Thymus (tissue), 11 donors: ENCODE results near the gene PAPSS1. TPM values are rescaled to one million over a fixed set of nuclear protein-coding genes. Genes with fewer than 3 reads are reported as not detected.
"Not testable (repeated sequence)": the region's sequence is repeated elsewhere in the genome, so short reads cannot be mapped to it uniquely, and the experiment has no call there.

ENCODE experiments used
- DNase-seq, 9 donors: peaks; one replicate each; pipeline ENCODE4 v3.0.0-alpha.2; 2013; ENCODE audit warnings: low spot score in 9 of 9, low read depth in 6 of 9, missing footprints in 1 of 9
- H3K27ac ChIP-seq, 2 donors: one replicate each; pipeline ENCODE4 v1.5.1; 2013; ENCODE audit warnings: control low read depth in 1 of 2, low read depth in 1 of 2, low read length in 1 of 2, mild to moderate bottlenecking in 1 of 2, moderate library complexity in 1 of 2
- H3K27me3 ChIP-seq, 2 donors: one replicate each; pipeline ENCODE4 v1.5.1; 2013; ENCODE audit warnings: low read length in 1 of 2; ENCODE audit not compliant: control insufficient read depth in 2 of 2, insufficient read depth in 1 of 2
- H3K36me3 ChIP-seq, 2 donors: one replicate each; pipeline ENCODE4 v1.5.1; 2013; ENCODE audit warnings: low read length in 1 of 2, mild to moderate bottlenecking in 1 of 2, moderate library complexity in 1 of 2; ENCODE audit not compliant: control insufficient read depth in 2 of 2, insufficient read depth in 2 of 2
- H3K4me1 ChIP-seq, 2 donors: one replicate each; pipeline ENCODE4 v1.5.1; 2013; ENCODE audit warnings: low read length in 2 of 2; ENCODE audit not compliant: control insufficient read depth in 2 of 2, insufficient read depth in 2 of 2
- H3K4me3 ChIP-seq, 2 donors: one replicate each; pipeline ENCODE4 v1.5.1; 2013; ENCODE audit warnings: low read length in 2 of 2, control low read depth in 1 of 2, mild to moderate bottlenecking in 1 of 2
- H3K9me3 ChIP-seq, 2 donors: one replicate each; pipeline ENCODE4 v1.5.1; 2013; ENCODE audit warnings: low read length in 1 of 2, mild to moderate bottlenecking in 1 of 2; ENCODE audit not compliant: control insufficient read depth in 2 of 2, insufficient read depth in 1 of 2
- WGBS: extraction: QIAGEN DNeasy Blood & Tissue Kit; methylation state at CpG from one replicate; pipeline ENCODE4 v1.1.7; 2013; 5-methylcytosine and 5-hydroxymethylcytosine counted together
- polyA plus RNA-seq: library from polyadenylated mRNA; stranded (reverse); fragments of 200-250 nt; gene quantifications from one replicate; pipeline ENCODE4 v1.2.3, GENCODE V29; 2013
- total RNA-seq: library from RNA; stranded (reverse); fragments of 120-200 nt; gene quantifications from one replicate; pipeline ENCODE4 v1.2.4, GENCODE V29; 2013
- donor health status: healthy.

The PAPSS1 gene
- total and polyA plus RNA-seq, 2 donors: 35.2 to 39.0 TPM

- H3K4me3 ChIP-seq: no peak overlapping the region
- 92% methylated on average over 3 of the region's 3 CpGs for WGBS
Measured at GRCh38 chr4:107736037-107736436, 16.0 kb upstream of the PAPSS1 start.

GRCh38 chr4:107734120-107734519, 14.1 kb upstream of the PAPSS1 start:
- WGBS: 84% methylated on average over 3 of the region's 3 CpGs
- no peak overlapping the region for H3K27ac ChIP-seq
- no peaks in the 10 kb centered on the region for H3K27me3 ChIP-seq
- H3K36me3 ChIP-seq: no peaks in the 10 kb centered on the region
- no peaks in the 10 kb centered on the region for H3K4me1 ChIP-seq
- H3K9me3 ChIP-seq: no peaks in the 10 kb centered on the region
- no peak for DNase-seq
- no peak overlapping the region for H3K4me3 ChIP-seq

More at GRCh38 chr4:107736037-107736436, 16.0 kb upstream of the PAPSS1 start:
- Histone ChIP-seq H3K27me3 (no peaks in the 10 kb centered on the region), H3K9me3 (no peaks in the 10 kb centered on the region), H3K36me3 (no peaks in the 10 kb centered on the region), H3K4me1 (no peaks in the 10 kb centered on the region), H3K27ac (no peak overlapping the region)
- DNase-seq: no peak

DNA sequence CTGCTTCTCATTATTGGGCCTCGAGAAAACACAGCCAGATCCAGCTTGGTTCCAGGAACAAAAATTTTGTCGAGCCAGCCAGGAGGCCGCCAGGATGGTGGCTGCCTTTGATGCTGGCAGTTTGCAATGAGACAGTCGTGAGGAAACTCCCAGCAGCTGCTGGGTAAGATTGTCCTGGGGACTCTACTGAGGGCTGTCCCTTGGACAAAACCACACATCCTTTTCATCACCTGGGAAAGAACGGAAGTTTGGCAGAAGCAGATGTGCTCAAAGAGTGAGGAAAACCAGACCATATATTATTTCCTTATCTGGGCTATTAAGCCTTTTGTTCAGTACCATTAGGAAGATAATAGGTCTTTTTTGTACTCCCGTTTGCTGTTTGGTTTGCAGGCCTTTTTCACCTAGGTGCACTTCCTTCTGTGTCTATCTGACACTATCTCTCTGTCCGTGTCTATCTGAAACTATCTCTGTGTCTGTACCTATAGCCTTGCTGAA, 13.4 kb upstream of the PAPSS1 start:
- 12% methylated on average over 7 of the region's 7 CpGs for WGBS
- H3K9me3 ChIP-seq: no peaks in the 10 kb centered on the region
- H3K27me3 ChIP-seq: no peaks in the 10 kb centered on the region
- H3K4me3 ChIP-seq: no peak overlapping the region
- no peaks in the 10 kb centered on the region for H3K4me1 ChIP-seq
- no peak overlapping the region for H3K27ac ChIP-seq
- no peaks in the 10 kb centered on the region for H3K36me3 ChIP-seq
- DNase-seq: no peak

DNA sequence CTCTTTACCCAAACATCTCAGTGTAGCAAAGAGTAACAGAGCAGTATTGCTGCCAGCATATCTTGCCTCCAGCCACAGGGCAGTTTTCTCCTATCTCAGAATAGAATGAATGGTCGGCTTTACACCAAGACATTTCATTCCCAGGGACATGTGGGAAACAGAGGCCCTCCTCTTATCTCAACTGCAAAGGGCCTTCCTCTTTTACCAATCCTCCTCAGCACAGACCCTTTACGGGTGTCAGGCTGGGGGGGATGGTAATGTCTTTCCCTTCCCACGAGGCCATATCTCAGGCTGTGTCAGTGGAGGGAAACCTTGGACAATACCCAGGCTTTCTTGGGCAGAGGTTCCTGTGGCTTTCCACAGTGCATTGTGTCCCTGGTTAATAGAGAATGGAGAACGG, 9.0 kb upstream of the PAPSS1 start:
- 60% methylated on average over 4 of the region's 4 CpGs for WGBS
- not testable (repeated sequence) for H3K4me3 ChIP-seq, H3K9me3 ChIP-seq, H3K27me3 ChIP-seq, DNase-seq, H3K27ac ChIP-seq, H3K36me3 ChIP-seq, H3K4me1 ChIP-seq

GRCh38 chr4:107726131-107726925, 6.3 kb upstream of the PAPSS1 start:
- H3K4me1 ChIP-seq, H3K9me3 ChIP-seq, DNase-seq, H3K27ac ChIP-seq, H3K27me3 ChIP-seq, H3K4me3 ChIP-seq, H3K36me3 ChIP-seq: not testable (repeated sequence)
- 95% methylated on average over 3 of the region's 3 CpGs for WGBS

DNA sequence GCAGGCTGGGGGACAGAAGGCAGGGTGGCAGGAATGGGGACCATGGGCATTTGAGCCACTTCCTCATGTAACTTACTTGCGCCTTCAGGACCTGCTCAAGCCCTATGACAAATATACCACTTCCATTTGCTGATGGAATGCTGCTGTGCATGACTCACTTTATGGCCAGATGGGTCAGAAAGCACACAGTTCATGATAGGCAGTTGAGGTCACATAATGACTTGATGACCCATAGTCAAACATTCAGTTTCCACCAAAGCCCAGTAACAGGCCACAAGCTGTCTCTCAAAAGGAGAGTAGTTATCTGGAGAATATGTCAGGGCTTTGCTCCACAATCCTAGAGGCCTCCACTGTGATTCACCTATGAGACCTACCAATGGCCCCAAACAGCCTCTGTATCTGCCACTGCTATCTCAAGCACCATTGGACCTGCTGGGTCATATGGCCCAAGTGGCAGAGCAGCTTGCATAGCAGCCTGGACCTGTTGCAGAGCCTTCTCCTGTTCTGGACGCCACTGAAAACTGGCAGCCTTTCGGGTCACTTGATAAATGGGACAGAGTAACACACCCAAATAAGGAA, 5.3 kb upstream of the PAPSS1 start:
- H3K9me3 ChIP-seq: no peaks in the 10 kb centered on the region
- no peak overlapping the region for H3K4me3 ChIP-seq
- DNase-seq: no peak
- no peaks in the 10 kb centered on the region for H3K36me3 ChIP-seq
- WGBS: 99% methylated on average over 3 of the region's 3 CpGs
- H3K27me3 ChIP-seq: no peaks in the 10 kb centered on the region
- no peak overlapping the region for H3K27ac ChIP-seq
- H3K4me1 ChIP-seq: peaks cover 7 to 9% of the 10 kb centered on the region in 2 donors

GRCh38 chr4:107723331-107723730, 3.3 kb upstream of the PAPSS1 start:
- not testable (repeated sequence) for H3K4me3 ChIP-seq, DNase-seq, H3K27me3 ChIP-seq, H3K36me3 ChIP-seq, H3K9me3 ChIP-seq, H3K27ac ChIP-seq
- H3K4me1 ChIP-seq: peaks cover 7 to 21% of the 10 kb centered on the region in 2 donors
- WGBS: 90% methylated on average over 1 of the region's 1 CpG

GRCh38 chr4:107721436-107722100, 1.5 kb upstream of the PAPSS1 start:
- Histone ChIP-seq H3K27ac (peak overlapping the region; percentile 6 to 93), H3K9me3 (no peaks in the 10 kb centered on the region), H3K4me3 (peak overlapping the region; percentile 73 to 91), H3K4me1 (peaks cover 7 to 22% of the 10 kb centered on the region in 2 donors), H3K36me3 (no peaks in the 10 kb centered on the region), H3K27me3 (no peaks in the 10 kb centered on the region)
- peak in 6 of 9 donors; percentile 29 to 69 (median 44) for DNase-seq
- WGBS: 36% methylated on average over 9 of the region's 9 CpGs
